Loucy (cell line): Measurements from ENCODE around the gene TBX5.

Source experiments
- H2AFZ ChIP-seq: fragments of 200-600 bp; sonication (generic); 2 replicates; pipeline ENCODE4 v1.6.0; 2016; ENCODE audit warnings: antibody characterized with exemption, mild to moderate bottlenecking, low read length, moderate library complexity
- H3F3A ChIP-seq: fragments of 200-600 bp; 2 replicates; pipeline ENCODE4 v1.6.0; 2016; ENCODE audit warnings: antibody characterized with exemption, low read depth, mild to moderate bottlenecking
- H3K27me3 ChIP-seq: fragments of 200-600 bp; sonication (generic); 2 replicates; pipeline ENCODE4 v1.6.1; 2014; ENCODE audit warnings: low read length, mild to moderate bottlenecking; ENCODE audit not compliant: insufficient read depth, poor library complexity, severe bottlenecking
- H3K36me3 ChIP-seq: fragments of 200-600 bp; sonication (generic); 2 replicates; pipeline ENCODE4 v1.6.1; 2016; ENCODE audit warnings: low read length; ENCODE audit not compliant: insufficient read depth
- H3K4me1 ChIP-seq: fragments of 200-600 bp; sonication (generic); 2 replicates; pipeline ENCODE4 v1.5.1; 2014; ENCODE audit warnings: low read length, mild to moderate bottlenecking; ENCODE audit not compliant: insufficient read depth, poor library complexity, severe bottlenecking
- H3K4me2 ChIP-seq: fragments of 200-600 bp; sonication (generic); 2 replicates; pipeline ENCODE4 v1.6.0; 2014; ENCODE audit warnings: antibody characterized with exemption, low read length, low read depth, mild to moderate bottlenecking; ENCODE audit not compliant: poor library complexity, severe bottlenecking
- H3K4me3 ChIP-seq: fragments of 200-600 bp; sonication (generic); 2 replicates; pipeline ENCODE4 v1.5.1; 2014; ENCODE audit warnings: low read length, mild to moderate bottlenecking, mixed read lengths; ENCODE audit not compliant: poor library complexity, severe bottlenecking
- H3K79me2 ChIP-seq: fragments of 200-600 bp; sonication (generic); 2 replicates; pipeline ENCODE4 v1.6.1; 2014; ENCODE audit warnings: low read length; ENCODE audit not compliant: insufficient read depth
- H3K9ac ChIP-seq: fragments of 200-600 bp; sonication (generic); 2 replicates; pipeline ENCODE4 v1.6.0; 2014; ENCODE audit warnings: mild to moderate bottlenecking, low read depth, low read length, moderate library complexity; ENCODE audit not compliant: poor library complexity, severe bottlenecking
- H3K9me2 ChIP-seq: fragments of 200-600 bp; sonication (generic); replicated peaks from 2 replicates; pipeline ENCODE4 v1.6.1; 2016; ENCODE audit warnings: low read depth, low read length, mixed read lengths
- H3K9me3 ChIP-seq: fragments of 200-600 bp; sonication (generic); 2 replicates; pipeline ENCODE4 v1.6.1; 2014; ENCODE audit warnings: mild to moderate bottlenecking, antibody characterized with exemption, low read length, low read depth; ENCODE audit not compliant: insufficient read depth
- H4K20me1 ChIP-seq: fragments of 200-600 bp; sonication (generic); 2 replicates; pipeline ENCODE4 v1.6.0; 2014; ENCODE audit warnings: antibody characterized with exemption, low read length, mild to moderate bottlenecking; ENCODE audit not compliant: insufficient read depth, poor library complexity, severe bottlenecking
- EZH2phosphoT487 ChIP-seq: fragments of 200-600 bp; IDR thresholded peaks from 2 replicates; pipeline ENCODE4 v1.6.1; 2018; ENCODE audit warnings: antibody characterized with exemption, mild to moderate bottlenecking, moderate library complexity, borderline replicate concordance
- TF ChIP-seq, protein P1 (sequence below): fragments of 200-600 bp; sonication (generic); conservative IDR thresholded peaks from 2 replicates; pipeline ENCODE4 v1.5.1; 2014; ENCODE audit warnings: mild to moderate bottlenecking, antibody characterized with exemption, low read length

The TBX5 gene

DNA sequence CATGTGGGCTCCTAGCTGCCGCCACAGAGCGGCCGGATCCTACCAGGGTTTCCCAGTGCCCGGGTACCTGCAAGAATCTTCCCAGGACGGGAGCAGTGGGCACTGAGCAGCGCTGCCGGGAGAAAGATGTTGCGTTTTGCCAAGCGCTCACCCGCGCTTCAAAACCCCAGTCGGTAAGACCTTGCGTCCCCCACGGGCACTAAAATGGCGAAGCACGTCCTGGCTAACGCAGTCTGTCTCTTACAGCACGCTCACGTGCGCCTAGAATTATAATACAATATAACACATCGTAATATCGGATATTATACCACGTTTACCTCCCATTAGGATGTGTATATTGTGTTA lies 35.1 kb upstream of the TBX5 start:
- Histone ChIP-seq H3K79me2 (no peaks in the 10 kb centered on the region), H3K9me2 (no peaks in the 10 kb centered on the region), H3K9me3 (no peaks in the 10 kb centered on the region; the same call in 1 of the 2 replicates), H3K9ac (no peak overlapping the region), H3K4me2 (no peak overlapping the region), H3K36me3 (no peaks in the 10 kb centered on the region), H2AFZ (no peak overlapping the region), H3K4me3 (no peak overlapping the region), H3K27me3 (no peaks in the 10 kb centered on the region), H4K20me1 (no peaks in the 10 kb centered on the region), H3F3A (no peaks in the 10 kb centered on the region), H3K4me1 (no peaks in the 10 kb centered on the region)
- TF ChIP-seq EZH2phosphoT487 = no peak
- TF ChIP-seq, protein P1, sequence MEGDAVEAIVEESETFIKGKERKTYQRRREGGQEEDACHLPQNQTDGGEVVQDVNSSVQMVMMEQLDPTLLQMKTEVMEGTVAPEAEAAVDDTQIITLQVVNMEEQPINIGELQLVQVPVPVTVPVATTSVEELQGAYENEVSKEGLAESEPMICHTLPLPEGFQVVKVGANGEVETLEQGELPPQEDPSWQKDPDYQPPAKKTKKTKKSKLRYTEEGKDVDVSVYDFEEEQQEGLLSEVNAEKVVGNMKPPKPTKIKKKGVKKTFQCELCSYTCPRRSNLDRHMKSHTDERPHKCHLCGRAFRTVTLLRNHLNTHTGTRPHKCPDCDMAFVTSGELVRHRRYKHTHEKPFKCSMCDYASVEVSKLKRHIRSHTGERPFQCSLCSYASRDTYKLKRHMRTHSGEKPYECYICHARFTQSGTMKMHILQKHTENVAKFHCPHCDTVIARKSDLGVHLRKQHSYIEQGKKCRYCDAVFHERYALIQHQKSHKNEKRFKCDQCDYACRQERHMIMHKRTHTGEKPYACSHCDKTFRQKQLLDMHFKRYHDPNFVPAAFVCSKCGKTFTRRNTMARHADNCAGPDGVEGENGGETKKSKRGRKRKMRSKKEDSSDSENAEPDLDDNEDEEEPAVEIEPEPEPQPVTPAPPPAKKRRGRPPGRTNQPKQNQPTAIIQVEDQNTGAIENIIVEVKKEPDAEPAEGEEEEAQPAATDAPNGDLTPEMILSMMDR = no peak

DNA sequence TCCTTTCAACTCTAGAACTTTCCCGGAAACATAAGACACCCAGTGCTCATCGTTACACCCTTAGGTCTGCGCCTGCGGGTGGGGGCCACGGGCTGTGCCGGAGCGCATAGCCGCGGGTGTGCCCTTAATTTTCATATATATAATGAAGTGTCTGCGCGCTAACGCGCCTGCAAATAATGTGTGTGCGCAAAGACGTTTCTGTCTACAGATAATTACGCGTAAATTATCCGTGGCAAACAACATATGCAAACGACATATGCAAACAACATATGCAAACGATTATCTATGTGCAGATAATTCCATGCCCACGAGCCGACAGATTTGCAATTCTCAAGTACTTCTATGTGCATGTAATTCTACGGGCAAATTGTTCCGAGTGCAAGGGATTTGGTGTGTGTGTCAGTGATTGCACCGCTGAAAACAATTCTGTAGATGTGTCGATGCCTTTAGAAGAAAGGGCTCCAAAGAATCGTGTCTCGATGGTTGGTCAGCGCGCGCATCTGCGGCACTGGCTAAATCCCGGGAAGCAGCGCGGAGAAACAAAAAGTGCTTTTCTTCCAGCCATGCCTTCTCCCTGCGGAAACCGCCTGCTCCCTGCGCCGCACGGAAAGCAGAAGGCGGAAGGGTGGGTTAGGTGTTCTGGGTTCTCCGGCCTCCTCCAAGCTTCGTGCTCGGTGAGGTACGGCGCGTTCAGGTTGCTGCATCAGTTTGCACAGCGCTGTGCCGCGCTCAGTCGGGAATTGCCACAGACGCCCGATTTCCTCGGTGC lies 34.5 kb upstream of the TBX5 start:
- H4K20me1 ChIP-seq = no peaks in the 10 kb centered on the region
- H3K9me3 ChIP-seq = no peaks in the 10 kb centered on the region; the same call in 1 of the 2 replicates
- no peaks in the 10 kb centered on the region for H3K79me2 ChIP-seq
- no peak for TF ChIP-seq EZH2phosphoT487
- TF ChIP-seq, protein P1 = no peak
- no peaks in the 10 kb centered on the region for H3K36me3 ChIP-seq
- no peaks in the 10 kb centered on the region for H3K9me2 ChIP-seq
- no peak overlapping the region for H2AFZ ChIP-seq
- no peaks in the 10 kb centered on the region for H3F3A ChIP-seq
- no peaks in the 10 kb centered on the region for H3K4me1 ChIP-seq
- no peak overlapping the region for H3K4me3 ChIP-seq
- no peak overlapping the region for H3K4me2 ChIP-seq
- no peak overlapping the region for H3K9ac ChIP-seq
- H3K27me3 ChIP-seq = no peaks in the 10 kb centered on the region

DNA sequence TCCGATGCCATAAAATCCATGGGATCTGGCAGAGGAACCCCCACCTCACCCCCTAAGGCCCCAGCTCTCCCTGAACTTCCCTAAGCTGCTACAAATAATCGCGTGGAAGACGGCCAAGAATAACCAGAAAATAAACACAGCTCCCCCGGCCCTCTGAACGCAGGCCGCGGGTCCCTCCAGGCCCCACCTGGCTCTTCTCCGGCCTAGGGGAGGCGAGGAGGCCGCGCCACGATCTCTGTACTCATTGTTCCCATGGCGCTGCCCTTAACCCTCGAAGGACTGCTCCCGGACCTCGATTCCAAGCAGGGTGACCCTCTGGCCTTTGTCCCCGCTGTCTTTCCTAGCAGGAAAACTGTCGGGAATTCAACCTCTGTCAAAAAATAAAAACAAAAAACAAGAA lies 33.9 kb upstream of the TBX5 start:
- no peak for TF ChIP-seq EZH2phosphoT487
- TF ChIP-seq, protein P1 = no peak
- Histone ChIP-seq H3K79me2 (no peaks in the 10 kb centered on the region), H3K4me2 (no peak overlapping the region), H4K20me1 (no peaks in the 10 kb centered on the region), H3K4me1 (no peaks in the 10 kb centered on the region), H3K9me2 (no peaks in the 10 kb centered on the region), H3F3A (no peaks in the 10 kb centered on the region), H3K27me3 (no peaks in the 10 kb centered on the region), H3K9ac (no peak overlapping the region), H3K36me3 (no peaks in the 10 kb centered on the region), H3K9me3 (no peaks in the 10 kb centered on the region; the same call in 1 of the 2 replicates), H2AFZ (no peak overlapping the region), H3K4me3 (no peak overlapping the region)
